ENCODE measurements around the gene LSM14A. TPM values are rescaled to one million over a fixed set of nuclear protein-coding genes. Genes with fewer than 3 reads are reported as not detected.

LSM14A gene
- total and polyA plus RNA-seq, 9 of the 15 experiments (the other 6 are each of a cell fraction or from before 2014, with no cell fraction given): 19.5 to 150 (median 95.1) TPM

GRCh38 chr19:34269968-34270621, 97.8 kb downstream of the LSM14A start (continued):
- no peak for TF ChIP-seq GTF3C2 (IDR thresholded peaks at IDR 0.05; ENCODE audit: borderline replicate concordance, extremely low read depth, insufficient read length)
- TF ChIP-seq SP2 (IDR thresholded peaks at IDR 0.05; ENCODE audit: extremely low read depth, low read depth, low read length, poor library complexity, severe bottlenecking): no peak
- no peak for TF ChIP-seq SAP30 (IDR thresholded peaks at IDR 0.05; ENCODE audit: borderline replicate concordance, insufficient read depth, low read depth, low read length, poor library complexity, severe bottlenecking)
- no peak for TF ChIP-seq ZZZ3 (IDR thresholded peaks at IDR 0.05)
- no peak for TF ChIP-seq POLR2AphosphoS2 (IDR thresholded peaks at IDR 0.05; ENCODE audit: low read length)
- no peak for TF ChIP-seq NCOA1 (IDR thresholded peaks at IDR 0.05; ENCODE audit: low read depth)
- no peak for TF ChIP-seq PPARD (CRISPR knock-in tag; IDR thresholded peaks at IDR 0.05)
- no peak for TF ChIP-seq SRSF9 (IDR thresholded peaks at IDR 0.05; ENCODE audit: borderline replicate concordance, low read depth, low read length)
- TF ChIP-seq KLF1 (tag; IDR thresholded peaks at IDR 0.05): no peak
- peak; percentile 52 for TF ChIP-seq CBFA2T3 (IDR thresholded peaks at IDR 0.05)
- no peak for TF ChIP-seq ZNF449 (CRISPR knock-in tag; IDR thresholded peaks at IDR 0.05)
- no peak for TF ChIP-seq NR1H2 (CRISPR knock-in tag; IDR thresholded peaks at IDR 0.05)
- no peak for TF ChIP-seq ARID4B (CRISPR knock-in tag; IDR thresholded peaks at IDR 0.05)
- TF ChIP-seq MYBL2 (IDR thresholded peaks at IDR 0.05; ENCODE audit: low read depth): no peak
- TF ChIP-seq MYBL2 (CRISPR knock-in tag; IDR thresholded peaks at IDR 0.05; ENCODE audit: borderline replicate concordance): no peak
- peak; percentile 39; the same call in 1 of the 2 replicates for TF ChIP-seq EGR1 (conservative IDR thresholded peaks at IDR 0.05)
- no peak for TF ChIP-seq ILK (tag; IDR thresholded peaks at IDR 0.05; ENCODE audit: borderline replicate concordance, low read depth)
- TF ChIP-seq ELF1 (tag; IDR thresholded peaks at IDR 0.05): no peak
- peak; percentile 54 for TF ChIP-seq CEBPG (CRISPR knock-in tag; IDR thresholded peaks at IDR 0.05)
- TF ChIP-seq CEBPG (tag; conservative IDR thresholded peaks at IDR 0.05 in 1 of 2, IDR thresholded peaks at IDR 0.05 in 1 of 2): 0 out of 4 replicates have a peak, but pooled peaks of 1 of the 2 experiments have one; percentile 57

All from K562 (cell line).